HK-2 (cell line): ENCODE measurements around the gene AK2.
"Not testable (repeated sequence)": the region's sequence is repeated elsewhere in the genome, so short reads cannot be mapped to it uniquely, and the experiment has no call there.

ENCODE experiments used
- DNase-seq: peaks from one replicate; pipeline ENCODE4 v3.0.0-alpha.2; 2018; ENCODE audit not compliant: unreplicated experiment

Gene AK2

DNA sequence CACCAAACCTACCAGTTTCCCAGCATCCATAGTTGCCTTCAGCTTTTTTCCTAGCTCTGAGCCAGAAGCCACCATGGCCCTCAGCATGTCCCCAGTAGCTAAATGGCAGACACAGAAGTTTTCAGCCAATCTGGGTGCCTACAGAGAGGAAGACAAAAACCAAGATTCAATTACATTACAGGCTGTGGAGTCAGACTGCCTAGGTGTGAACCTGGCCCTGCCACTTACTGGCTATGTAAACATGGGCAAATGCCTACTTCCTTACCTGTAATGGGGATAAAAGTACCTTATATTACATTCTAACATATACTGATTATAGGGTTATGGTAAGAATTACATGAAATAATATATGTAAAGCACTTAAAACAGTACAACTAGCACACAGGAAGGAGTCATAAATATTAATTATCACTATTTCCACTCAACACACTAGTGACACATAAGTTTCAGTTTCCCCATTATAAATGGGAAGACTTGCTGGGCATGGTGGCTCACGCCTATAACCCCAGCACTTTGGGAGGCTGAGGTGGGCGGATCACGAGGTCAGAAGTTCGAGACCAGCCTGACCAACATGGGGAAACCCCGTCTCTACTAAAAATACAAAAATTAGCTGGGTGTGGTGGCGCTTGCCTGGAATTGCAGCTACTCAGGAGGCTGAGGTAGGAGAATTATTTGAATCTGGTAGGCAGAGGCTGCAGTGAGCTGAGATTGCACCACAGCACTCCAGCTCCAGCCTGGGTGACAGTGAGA, 12.1 kb downstream of the AK2 start:
- not testable (repeated sequence) for DNase-seq

- DNase-seq = no peak
Measured at GRCh38 chr1:33022650-33023200, 14.0 kb downstream of the AK2 start.

DNA sequence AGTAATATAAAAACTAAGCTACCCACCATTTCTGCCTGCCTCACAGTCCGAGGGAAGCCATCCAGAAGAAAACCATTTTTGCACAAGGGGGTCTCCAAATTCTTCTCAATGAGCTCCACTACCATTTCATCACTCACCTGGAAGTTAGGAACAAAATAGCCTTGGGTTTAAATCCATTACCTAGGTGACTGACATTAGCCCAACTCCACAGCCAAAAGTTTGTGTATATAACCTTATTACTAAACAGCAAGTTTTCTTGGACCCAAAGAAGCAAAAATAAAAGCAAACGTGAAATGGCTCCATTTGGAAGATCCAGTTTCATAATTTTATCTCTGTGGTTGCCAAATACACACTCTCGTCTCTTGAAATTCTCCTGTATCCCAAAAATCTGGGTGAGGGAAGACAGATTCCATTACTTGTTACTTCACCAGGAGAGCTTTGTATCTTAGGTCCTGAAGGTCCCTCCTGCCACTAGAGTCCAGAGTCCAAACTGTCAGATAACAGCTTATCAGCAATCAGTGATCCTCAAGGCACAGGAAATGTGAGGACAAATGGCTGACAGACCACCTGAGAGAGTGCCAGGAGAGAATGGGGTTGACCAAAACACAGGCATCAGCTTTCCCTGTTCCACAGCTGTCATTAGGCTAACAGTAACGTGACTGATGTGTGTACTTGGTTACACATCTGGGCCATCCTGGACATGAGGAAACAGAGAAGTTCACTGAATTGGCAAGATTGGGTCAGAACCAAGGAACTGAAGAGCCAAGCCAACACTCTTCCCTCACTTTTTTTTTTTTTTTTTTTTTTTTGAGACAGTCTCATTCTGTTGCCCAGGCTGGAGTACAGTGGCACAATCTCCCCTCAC, 14.9 kb downstream of the AK2 start:
- DNase-seq = no peak

DNA sequence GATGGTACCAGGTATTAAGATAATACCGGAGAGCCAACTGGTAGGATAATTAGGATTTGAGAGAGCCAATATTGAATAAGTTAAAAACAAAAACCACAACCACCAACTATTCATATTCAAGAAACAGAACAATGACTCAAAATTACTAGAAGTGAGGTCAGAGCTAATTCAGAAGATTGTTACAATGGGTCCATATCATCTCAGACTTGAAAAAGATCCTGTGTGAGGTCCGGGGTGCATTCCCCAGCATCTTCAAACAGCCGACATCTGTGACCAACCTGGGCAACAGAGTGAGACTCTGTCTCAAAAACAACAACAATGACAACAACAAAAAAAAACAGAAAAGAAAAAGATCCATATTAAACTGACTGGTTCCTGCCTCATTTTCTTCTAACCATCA, 18.6 kb downstream of the AK2 start:
- DNase-seq = no peak

DNA sequence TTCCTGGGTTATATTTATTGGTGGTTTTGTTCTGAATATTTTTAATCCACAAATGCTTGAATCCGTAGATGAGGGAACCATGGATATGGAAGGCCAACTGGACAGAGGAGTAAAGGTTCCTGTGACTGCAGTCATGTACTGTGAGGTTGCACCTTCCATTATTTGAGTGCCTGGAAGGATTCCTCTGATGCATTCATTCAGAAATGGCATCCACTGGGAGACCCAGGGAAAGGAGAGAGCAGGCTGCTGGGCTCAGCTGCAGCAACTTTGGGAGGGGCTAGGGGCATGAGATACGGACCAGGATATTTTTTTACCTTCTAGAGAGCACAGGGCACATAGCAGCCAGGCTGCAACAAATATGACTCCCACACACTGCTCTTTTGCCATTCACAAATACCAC, 19.5 kb downstream of the AK2 start:
- DNase-seq = no peak

DNA sequence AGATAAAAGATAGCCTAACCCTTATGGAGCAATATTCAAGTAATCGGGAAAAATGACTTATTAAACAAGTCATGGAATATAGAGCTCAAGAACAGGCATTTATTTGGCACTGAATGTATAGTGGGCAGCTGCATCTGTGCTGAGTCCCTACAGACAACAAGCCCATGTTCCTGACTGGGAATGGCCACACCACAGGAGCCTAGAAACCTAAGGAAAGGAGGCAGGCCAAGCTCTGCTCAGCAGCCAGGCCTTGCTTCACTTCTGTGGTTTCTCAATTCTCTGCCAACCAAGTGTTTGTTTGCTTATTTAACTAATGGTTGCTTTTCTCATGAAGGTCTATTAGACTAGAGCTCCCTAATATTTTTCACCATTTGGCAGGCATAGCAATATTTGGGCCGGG, 21.5 kb downstream of the AK2 start:
- DNase-seq = no peak

DNA sequence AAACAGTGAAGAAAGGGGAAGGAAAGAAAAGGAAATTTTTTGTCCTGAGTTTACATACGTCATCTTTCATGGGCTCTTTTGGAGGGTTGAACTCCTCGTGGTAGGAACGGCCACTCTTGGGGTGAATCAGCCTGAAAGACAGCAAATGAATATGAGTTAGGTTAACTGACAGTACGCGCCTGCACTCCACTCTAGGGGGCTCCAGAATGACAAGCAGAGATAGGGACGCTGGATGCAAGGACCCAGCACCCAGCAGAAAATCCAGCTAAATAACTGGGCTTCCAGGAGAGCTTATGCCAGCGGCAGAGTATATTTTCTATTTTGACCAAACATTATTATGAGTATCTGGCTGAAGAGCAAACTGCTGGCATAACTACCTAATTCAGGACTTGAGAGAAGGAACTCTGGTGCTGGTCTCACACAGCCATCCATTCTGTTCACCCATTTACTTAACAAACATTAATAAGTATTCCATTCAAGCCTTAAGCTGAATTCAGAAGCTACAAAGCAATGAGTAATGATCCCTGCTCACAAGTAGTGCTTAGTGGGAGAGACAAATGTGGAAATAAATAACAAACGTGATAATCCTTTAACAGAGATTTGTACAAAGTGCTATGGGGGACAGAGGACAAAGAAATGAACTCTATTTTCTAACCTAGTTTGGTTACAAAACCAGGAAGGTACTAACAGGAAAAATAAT, 22.1 kb downstream of the AK2 start:
- no peak for DNase-seq

DNA sequence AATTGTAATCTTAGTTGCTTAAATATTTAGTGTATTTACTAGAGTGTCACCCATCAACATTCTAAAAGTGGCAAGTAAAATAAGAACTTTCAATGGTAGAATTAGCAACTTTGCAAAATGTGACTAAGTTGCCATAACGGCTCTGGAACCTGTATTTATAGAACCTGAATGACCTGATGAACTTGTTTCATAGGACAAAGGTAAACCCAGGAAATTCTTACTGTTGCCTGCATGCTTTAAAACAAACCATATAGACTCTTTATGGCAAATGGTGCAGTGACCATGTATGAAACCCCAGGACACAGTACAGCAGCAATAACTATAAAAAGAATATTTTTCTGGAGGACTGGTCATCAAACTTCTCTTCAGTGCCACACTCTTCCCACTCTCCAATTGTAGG, 22.9 kb downstream of the AK2 start:
- DNase-seq = no peak

DNA sequence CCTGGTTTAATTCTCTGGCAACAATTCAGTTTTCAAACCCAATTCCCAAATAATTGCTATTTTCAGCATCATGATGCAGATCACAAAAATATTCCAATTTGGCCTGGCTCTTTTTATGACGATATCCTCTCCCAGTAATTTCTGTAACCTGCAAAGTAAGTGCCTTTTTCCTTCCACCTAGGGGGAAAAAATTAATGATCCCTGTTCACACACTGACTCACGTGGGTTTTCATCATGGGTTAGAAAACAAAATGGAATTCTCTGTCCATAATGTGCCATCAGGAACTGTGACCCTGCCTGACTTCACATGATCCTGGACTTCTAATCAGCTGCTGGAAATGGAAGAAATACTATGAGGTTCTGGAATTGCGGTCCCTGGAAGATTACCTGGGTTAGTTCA, 24.5 kb downstream of the AK2 start:
- DNase-seq = no peak

- no peak for DNase-seq
Measured at GRCh38 chr1:33010932-33011731, 25.6 kb downstream of the AK2 start.

DNA sequence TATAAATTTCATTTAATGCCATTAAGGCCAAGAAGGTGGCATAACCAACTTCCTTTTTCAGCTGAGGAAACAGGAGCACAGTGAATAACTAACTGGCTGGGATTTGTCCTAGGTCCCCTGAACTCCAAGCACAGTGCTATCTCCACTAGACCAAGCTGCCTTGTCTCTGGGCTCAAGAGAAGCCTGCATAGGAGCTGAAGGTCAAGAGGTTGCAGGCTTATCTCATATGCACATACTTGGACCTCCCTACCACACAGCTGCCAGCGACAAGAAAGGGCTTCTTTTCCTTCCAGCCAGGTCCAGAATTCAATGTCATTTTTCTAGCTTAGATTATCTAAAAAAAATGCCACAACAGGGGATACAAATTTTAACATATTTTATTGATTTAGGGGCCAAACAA, 27.1 kb downstream of the AK2 start:
- no peak for DNase-seq

DNA sequence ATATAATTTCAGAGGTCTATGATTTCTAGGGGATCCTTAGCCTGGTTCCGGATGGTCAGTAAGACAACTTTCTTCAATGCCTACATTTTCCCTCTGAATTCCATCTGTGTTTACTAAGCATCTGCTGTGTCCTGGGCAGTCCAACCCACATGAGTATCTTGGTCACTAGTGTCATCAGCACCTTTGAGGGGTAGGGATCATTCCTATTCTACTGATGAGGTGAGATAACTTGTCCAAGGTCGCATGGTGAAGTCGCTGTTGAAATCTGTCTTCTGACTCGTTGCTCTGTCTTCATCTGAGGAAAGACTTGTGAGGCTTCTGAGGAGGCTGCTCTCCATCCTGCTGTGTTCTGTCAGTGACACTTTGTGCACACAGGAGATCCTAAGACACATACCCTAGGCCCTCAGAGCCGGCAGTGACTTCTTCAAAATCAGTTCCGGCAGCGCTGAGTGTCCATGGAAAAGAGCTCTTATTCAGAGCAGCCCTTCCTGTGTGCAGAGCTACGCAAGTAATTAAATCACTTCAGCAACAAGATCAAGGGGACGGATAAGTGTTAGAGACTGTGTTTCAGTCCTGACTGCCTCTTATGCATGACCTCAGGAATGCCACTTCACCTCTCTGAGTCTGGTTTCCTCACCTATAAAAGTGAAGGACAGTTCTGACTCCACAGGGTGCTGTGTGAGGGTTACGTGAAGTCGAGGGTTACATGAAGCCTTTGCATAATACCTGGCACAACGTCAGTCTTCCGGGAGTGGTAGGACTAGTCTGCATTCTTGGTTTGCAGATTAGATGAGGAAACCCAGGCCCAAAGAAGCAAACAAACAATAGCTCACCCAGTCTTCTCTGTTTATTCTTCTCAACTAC, 28.4 kb downstream of the AK2 start:
- no peak for DNase-seq

DNA sequence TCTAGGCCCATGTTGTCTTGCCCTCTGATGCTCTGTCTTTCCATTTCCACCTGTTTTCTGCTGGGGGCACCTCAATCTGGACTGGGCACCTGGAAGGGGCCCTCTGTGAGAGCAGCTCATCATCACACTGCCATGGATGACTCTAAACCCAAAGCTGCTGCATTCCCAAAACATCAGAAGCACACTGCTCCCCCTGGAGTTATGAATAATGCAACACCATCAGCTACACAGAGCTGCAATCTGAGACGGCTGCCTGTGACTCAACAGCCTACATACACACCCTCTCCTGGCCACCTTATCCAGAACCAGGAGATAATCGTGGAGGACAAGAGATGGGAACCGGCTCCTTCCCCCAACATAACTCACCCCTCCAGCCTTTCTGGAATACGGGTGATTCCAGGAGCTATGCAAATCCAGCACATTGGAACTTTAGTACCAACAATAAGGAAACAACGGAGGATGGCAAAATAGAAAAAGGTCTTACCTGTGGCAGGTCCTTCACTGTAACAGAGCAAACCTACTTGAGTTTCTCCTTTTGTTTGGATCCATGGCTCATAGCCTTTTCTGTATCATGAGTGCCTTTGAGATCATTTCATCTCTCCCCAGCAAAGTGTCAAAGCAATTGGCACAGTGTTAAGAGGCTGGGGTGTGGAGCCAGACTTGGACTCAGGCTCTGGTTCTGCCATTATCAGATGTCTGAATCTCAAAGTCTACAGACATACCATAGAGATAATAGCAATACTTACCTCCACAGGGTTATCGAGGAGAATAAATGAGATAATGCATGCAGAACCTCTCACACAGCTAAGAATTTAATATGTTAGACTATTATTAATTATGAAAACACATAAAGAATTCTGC, 29.3 kb downstream of the AK2 start:
- peak; percentile 42 for DNase-seq

DNA sequence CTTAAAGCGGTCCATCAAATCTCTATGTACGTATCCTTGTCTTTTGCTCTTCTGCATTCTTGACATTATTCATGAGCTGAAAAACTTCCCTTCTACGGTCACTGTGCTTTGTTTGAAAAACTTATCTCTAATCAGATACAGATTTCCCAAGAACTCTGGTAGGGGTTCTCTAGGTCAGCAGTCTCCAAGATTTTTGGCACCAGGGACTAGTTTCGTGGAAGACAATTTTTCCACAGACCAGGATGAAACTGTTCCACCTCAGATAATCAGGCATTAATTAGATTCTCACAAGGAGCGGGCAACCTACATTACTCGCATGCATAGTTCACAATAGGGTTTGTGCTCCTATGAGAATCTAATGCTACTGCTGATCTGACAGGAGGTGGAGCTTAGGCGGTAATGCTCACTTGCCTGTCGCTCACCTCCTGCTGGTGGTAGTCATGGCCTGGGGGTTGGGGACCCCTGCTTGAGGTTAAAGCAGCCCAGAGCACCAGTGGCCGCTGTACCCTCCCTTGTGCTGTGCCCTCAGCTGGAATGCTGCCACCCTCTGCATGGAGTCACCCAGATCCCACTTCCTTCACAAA, 30.8 kb downstream of the AK2 start:
- DNase-seq = no peak

GRCh38 chr1:33005117-33005837, 31.4 kb downstream of the AK2 start:
- DNase-seq = no peak

GRCh38 chr1:33004613-33005012, 32.1 kb downstream of the AK2 start:
- no peak for DNase-seq

DNA sequence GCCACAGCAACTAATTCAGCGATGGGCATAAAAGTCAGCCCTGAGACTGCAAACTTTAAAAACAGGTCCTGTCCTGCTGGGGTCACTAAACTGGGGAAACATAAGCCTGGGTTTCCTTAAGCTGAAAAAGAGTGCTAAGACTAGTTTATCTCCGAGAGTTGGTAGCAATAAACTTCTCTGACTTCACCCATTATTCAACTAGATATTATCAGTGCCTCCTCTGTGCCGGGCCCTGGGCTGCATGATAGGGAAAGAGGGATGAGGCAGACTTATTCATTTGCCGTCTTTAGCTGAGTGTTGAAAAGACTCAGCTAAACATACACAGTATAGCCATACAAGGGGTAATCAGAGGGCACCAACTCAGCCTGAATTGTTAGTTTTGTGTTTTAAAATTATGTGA, 33.0 kb downstream of the AK2 start:
- no peak for DNase-seq

DNA sequence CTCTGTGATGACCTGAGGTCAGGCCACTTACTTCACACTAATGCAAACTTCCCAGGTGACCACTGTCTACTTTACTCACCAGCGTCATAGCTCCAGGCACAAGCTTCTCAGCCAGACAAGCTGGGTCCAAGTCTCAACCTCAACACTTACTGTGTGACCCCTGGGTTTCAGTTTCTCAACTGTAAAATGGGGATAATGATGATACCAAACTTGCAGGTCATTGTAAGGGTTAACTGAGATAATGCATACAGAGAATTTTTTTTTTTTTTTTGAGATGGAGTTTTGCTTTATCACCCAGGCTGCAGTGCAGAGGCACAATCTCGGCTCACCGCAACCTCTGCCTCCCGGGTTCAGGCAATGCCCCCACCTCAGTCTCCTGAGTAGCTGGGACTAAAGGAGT, 34.7 kb downstream of the AK2 start:
- no peak for DNase-seq

GRCh38 chr1:33001282-33001681, 35.4 kb downstream of the AK2 start:
- no peak for DNase-seq
